ENCODE data around the gene HOXA7.

DNA sequence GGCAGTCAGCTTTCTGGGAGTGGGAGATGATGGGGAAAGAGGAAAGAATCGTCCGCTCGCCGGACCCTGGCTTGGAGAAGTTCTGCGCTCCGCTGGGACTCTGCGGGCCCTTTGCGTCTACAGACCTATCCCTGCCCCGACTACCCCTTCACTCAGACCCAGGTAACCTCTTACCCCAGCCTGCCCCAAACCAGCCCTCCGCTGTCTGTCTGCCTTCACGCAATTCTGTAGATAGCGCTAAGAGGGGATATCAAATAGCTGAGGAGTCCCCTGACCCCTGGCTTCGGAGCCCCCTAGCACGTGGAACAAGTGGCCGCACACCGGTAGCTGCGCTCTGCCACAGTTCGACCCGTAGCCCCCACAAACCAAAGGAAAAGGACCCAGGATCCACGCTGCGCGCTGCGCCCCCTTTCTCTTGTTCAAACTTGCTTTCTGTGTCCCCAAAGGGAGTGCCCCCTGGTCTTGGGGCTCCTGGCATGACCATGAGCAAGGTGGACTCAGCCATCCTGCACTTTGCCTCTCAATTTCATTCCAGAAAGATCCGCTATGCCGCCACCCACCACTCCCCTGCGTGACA is 32.9 kb downstream of the HOXA7 start:
- TF ChIP-seq CTCF (IDR thresholded peaks at IDR 0.05) (no peak), POLR2AphosphoS5 (IDR thresholded peaks at IDR 0.05) (no peak)
